HepG2 (cell line): ENCODE measurements around the gene ST6GALNAC2. TPM values are rescaled to one million over a fixed set of nuclear protein-coding genes. Genes with fewer than 3 reads are reported as not detected.

ENCODE experiments used
- CEBPZ ChIP-seq: IDR thresholded peaks from 2 replicates; pipeline ENCODE4 v1.6.1; 2012; ENCODE audit warnings: low read length, improper control_type of control experiment
- KAT8 ChIP-seq: IDR thresholded peaks from 2 replicates; pipeline ENCODE4 v1.6.1; 2016; ENCODE audit warnings: missing genetic modification reagents, missing compliant biosample characterization
- NCOA5 ChIP-seq: sonication (generic); formaldehyde crosslinking; IDR thresholded peaks from 2 replicates; pipeline ENCODE4 v1.4.0; 2020; ENCODE audit warnings: missing genetic modification reagents
- PAX8 ChIP-seq: sonication (generic); formaldehyde crosslinking; IDR thresholded peaks from 2 replicates; pipeline ENCODE4 v1.8.0; 2022; ENCODE audit warnings: mild to moderate bottlenecking, missing genetic modification reagents, borderline replicate concordance
- PHB2 ChIP-seq: fragments of 450-650 bp; IDR thresholded peaks from 2 replicates; pipeline ENCODE4 v1.6.1; 2018; ENCODE audit not compliant: partially characterized antibody
- SAFB2 ChIP-seq: sonication (generic); formaldehyde crosslinking; IDR thresholded peaks from 2 replicates; pipeline ENCODE4 v1.5.1; 2020; ENCODE audit warnings: missing genetic modification reagents, low read depth, mild to moderate bottlenecking, borderline replicate concordance
- SMYD3 ChIP-seq: sonication (generic); formaldehyde crosslinking; IDR thresholded peaks from 2 replicates; pipeline ENCODE4 v1.8.1; 2023; ENCODE audit warnings: mild to moderate bottlenecking, missing genetic modification reagents
- SNAPC4 ChIP-seq: sonication (generic); formaldehyde crosslinking; IDR thresholded peaks from 2 replicates; pipeline ENCODE4 v1.4.0; 2020; ENCODE audit warnings: mild to moderate bottlenecking, missing genetic modification reagents
- SP1 ChIP-seq, 2 experiments: fragments of 450-650 bp in 1 of 2; sonication (generic) in 1 of 2; formaldehyde crosslinking in 1 of 2; IDR thresholded peaks; 2 replicates each; pipeline versions ENCODE4 v1.4.0 to v1.6.1; 2016 to 2020; ENCODE audit warnings: missing genetic modification reagents in 1 of 2
- SRF ChIP-seq: IDR thresholded peaks from 2 replicates; pipeline ENCODE4 v1.6.1; 2011; ENCODE audit warnings: mild to moderate bottlenecking, low read depth, low read length, moderate library complexity
- THAP7 ChIP-seq: sonication (generic); formaldehyde crosslinking; IDR thresholded peaks from 2 replicates; pipeline ENCODE4 v1.8.1; 2023; ENCODE audit warnings: mild to moderate bottlenecking, missing genetic modification reagents
- TRIM22 ChIP-seq: fragments of 450-650 bp; IDR thresholded peaks from 2 replicates; pipeline ENCODE4 v1.6.1; 2017
- ZNF235 ChIP-seq: sonication (generic); formaldehyde crosslinking; IDR thresholded peaks from 2 replicates; pipeline ENCODE4 v1.8.1; 2023; ENCODE audit warnings: mild to moderate bottlenecking, missing genetic modification reagents, borderline replicate concordance
- ZNF263 ChIP-seq: sonication (generic); formaldehyde crosslinking; IDR thresholded peaks from 2 replicates; pipeline ENCODE4 v1.4.0; 2020; ENCODE audit warnings: missing genetic modification reagents
- ZNF510 ChIP-seq: sonication (generic); formaldehyde crosslinking; IDR thresholded peaks from 2 replicates; pipeline ENCODE4 v1.4.0; 2020; ENCODE audit warnings: low read depth, mild to moderate bottlenecking, missing genetic modification reagents
- polyA plus RNA-seq, 8 experiments: library from polyadenylated mRNA; depleted of rRNA in 3 of 8; stranded (reverse) in 7 of 8; unstranded in 1 of 8; fragments of >200 nt; fragmentation: Illumina TruSeq in 4 of 8; extraction: Trizol in 4 of 8; gene quantifications; 2 replicates each; pipeline versions ENCODE4 v1.2.1 to v1.2.3, GENCODE V29; 2011 to 2016; ENCODE audit warnings: low read depth in 4 of 8, missing spikeins in 1 of 8, mixed read lengths in 1 of 8; ENCODE audit not compliant: insufficient read depth in 1 of 8
- total RNA-seq, 5 experiments: library from RNA; depleted of rRNA; stranded (reverse); fragments of >200 nt; fragmentation: Illumina TruSeq; extraction: Trizol; gene quantifications; 2 replicates each; pipeline ENCODE4 v1.2.3, GENCODE V29; 2016; ENCODE audit warnings: low read depth in 1 of 5

The ST6GALNAC2 gene
- total and polyA plus RNA-seq, 2 of the 13 experiments (the other 11 are each of a cell fraction or from before 2014, with no cell fraction given): 0.12 to 0.49 TPM

GRCh38 chr17:76557368-76558197 is 28.1 kb downstream of the ST6GALNAC2 start (continued):
- TF ChIP-seq TRIM22 (no peak), SMYD3 (CRISPR knock-in tag) (peak; percentile 93), ZNF235 (CRISPR knock-in tag) (no peak), ZNF263 (CRISPR knock-in tag) (no peak), KAT8 (CRISPR knock-in tag) (peak; percentile 92), CEBPZ (no peak), ZNF510 (CRISPR knock-in tag) (peak; percentile 89), SP1 (IDR thresholded peaks at IDR 0.05) (peak; percentile 94), SP1 (CRISPR knock-in tag; IDR thresholded peaks at IDR 0.05) (peak; percentile 49; the same call in 1 of the 2 replicates), NCOA5 (CRISPR knock-in tag) (no peak), SNAPC4 (CRISPR knock-in tag) (no peak), PAX8 (CRISPR knock-in tag) (peak; percentile 95; the same call in 1 of the 2 replicates), THAP7 (CRISPR knock-in tag) (no peak), PHB2 (no peak), SAFB2 (peak; percentile 51; the same call in 1 of the 2 replicates), SRF (no peak; the same call in 1 of the 2 replicates)
